SU-DHL-6 (cell line): ENCODE measurements around the gene CASP10.
"Not testable (repeated sequence)": the region's sequence is repeated elsewhere in the genome, so short reads cannot be mapped to it uniquely, and the experiment has no call there.

Source experiments
- H2AFZ ChIP-seq: fragments of 200-600 bp; sonication (generic); 2 replicates; pipeline ENCODE4 v1.6.1; 2014; ENCODE audit warnings: low read depth, mild to moderate bottlenecking, moderate library complexity, mixed read lengths, antibody characterized with exemption, low read length; ENCODE audit not compliant: severe bottlenecking
- H3F3A ChIP-seq: fragments of 200-600 bp; shearing (Covaris generic); 2 replicates; pipeline ENCODE4 v1.6.0; 2016; ENCODE audit warnings: antibody characterized with exemption, mild to moderate bottlenecking; ENCODE audit not compliant: insufficient read depth
- H3K27ac ChIP-seq: fragments of 200-600 bp; sonication (generic); 2 replicates; pipeline ENCODE4 v1.5.1; 2016; ENCODE audit warnings: low read depth, mild to moderate bottlenecking, low read length, moderate library complexity, mixed read lengths
- H3K27me3 ChIP-seq: fragments of 200-600 bp; sonication (generic), shearing (Covaris generic); 2 replicates; pipeline ENCODE4 v1.6.0; 2014; ENCODE audit warnings: mild to moderate bottlenecking, low read length
- H3K36me3 ChIP-seq: fragments of 200-600 bp; sonication (generic); 2 replicates; pipeline ENCODE4 v1.6.1; 2014; ENCODE audit warnings: mild to moderate bottlenecking, low read length, mixed read lengths
- H3K4me2 ChIP-seq: fragments of 300-600, 200-600 bp; shearing (Covaris generic), sonication (generic); 2 replicates; pipeline ENCODE4 v1.6.0; 2014; ENCODE audit warnings: low read length, low read depth, mild to moderate bottlenecking; ENCODE audit not compliant: poor library complexity, severe bottlenecking
- H3K4me3 ChIP-seq: fragments of 200-600 bp; sonication (generic); 2 replicates; pipeline ENCODE4 v1.5.1; 2014; ENCODE audit warnings: antibody characterized with exemption, low read length, mild to moderate bottlenecking, mixed read lengths; ENCODE audit not compliant: insufficient read depth, poor library complexity, severe bottlenecking
- H3K79me2 ChIP-seq: fragments of 200-600 bp; sonication (generic); 2 replicates; pipeline ENCODE4 v1.6.1; 2014; ENCODE audit warnings: mild to moderate bottlenecking, low read length, moderate library complexity; ENCODE audit not compliant: insufficient read depth
- H3K9ac ChIP-seq: fragments of 200-600 bp; sonication (generic); 2 replicates; pipeline ENCODE4 v1.7.0; 2014; ENCODE audit warnings: mild to moderate bottlenecking, low read length
- H3K9me2 ChIP-seq: fragments of 200-600 bp; sonication (generic); replicated peaks from 2 replicates; pipeline ENCODE4 v1.6.1; 2014; ENCODE audit warnings: low read length; ENCODE audit not compliant: insufficient read depth
- H3K9me3 ChIP-seq: fragments of 200-600 bp; sonication (generic); 2 replicates; pipeline ENCODE4 v1.6.1; 2014; ENCODE audit warnings: low read length, mixed read lengths; ENCODE audit not compliant: insufficient read depth
- H4K20me1 ChIP-seq: fragments of 200-600 bp; sonication (generic); 2 replicates; pipeline ENCODE4 v1.6.1; 2014; ENCODE audit warnings: low read depth, mild to moderate bottlenecking, antibody characterized with exemption, low read length, moderate library complexity, mixed read lengths
- EZH2phosphoT487 ChIP-seq: fragments of 200-600 bp; sonication (generic), shearing (Covaris generic); conservative IDR thresholded peaks from 2 replicates; pipeline ENCODE4 v1.6.1; 2018; ENCODE audit warnings: mild to moderate bottlenecking, antibody characterized with exemption, low read length, moderate library complexity, mixed read lengths
- TF ChIP-seq, protein P1 (sequence below): fragments of 200-600 bp; sonication (generic); IDR thresholded peaks from one replicate; pipeline ENCODE4 v1.5.1; 2017; ENCODE audit warnings: antibody characterized with exemption, mild to moderate bottlenecking, low read length, moderate library complexity; ENCODE audit not compliant: insufficient read depth, poor library complexity, severe bottlenecking

The CASP10 gene

DNA sequence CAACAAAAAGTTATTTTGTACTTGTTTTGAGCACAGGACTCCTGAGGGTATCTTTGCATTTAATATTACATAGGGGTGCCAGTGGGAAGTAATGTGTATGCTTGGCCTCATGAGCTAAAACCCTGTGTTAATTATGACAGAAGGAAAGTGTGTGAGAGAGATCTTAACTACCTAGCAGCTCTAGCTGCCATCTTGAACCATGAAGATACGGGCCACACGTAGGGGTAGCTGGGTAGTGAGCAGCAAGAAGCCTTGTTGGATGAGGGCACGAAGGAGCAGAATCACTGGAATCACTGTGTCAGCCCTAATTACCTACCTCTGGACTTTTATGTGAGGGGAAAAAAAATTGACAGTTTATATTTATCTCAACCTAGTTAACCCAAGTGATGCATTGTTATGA is 15.4 kb upstream of the CASP10 start:
- Histone ChIP-seq H3K4me2 (no peak overlapping the region), H4K20me1 (no peaks in the 10 kb centered on the region), H3K4me3 (no peak overlapping the region), H3K9ac (no peak overlapping the region), H3K27me3 (no peaks in the 10 kb centered on the region), H3K27ac (no peak overlapping the region), H3F3A (no peaks in the 10 kb centered on the region), H2AFZ (no peak overlapping the region), H3K79me2 (no peaks in the 10 kb centered on the region), H3K36me3 (no peaks in the 10 kb centered on the region), H3K9me3 (no peaks in the 10 kb centered on the region), H3K9me2 (no peaks in the 10 kb centered on the region)
- TF ChIP-seq, protein P1, sequence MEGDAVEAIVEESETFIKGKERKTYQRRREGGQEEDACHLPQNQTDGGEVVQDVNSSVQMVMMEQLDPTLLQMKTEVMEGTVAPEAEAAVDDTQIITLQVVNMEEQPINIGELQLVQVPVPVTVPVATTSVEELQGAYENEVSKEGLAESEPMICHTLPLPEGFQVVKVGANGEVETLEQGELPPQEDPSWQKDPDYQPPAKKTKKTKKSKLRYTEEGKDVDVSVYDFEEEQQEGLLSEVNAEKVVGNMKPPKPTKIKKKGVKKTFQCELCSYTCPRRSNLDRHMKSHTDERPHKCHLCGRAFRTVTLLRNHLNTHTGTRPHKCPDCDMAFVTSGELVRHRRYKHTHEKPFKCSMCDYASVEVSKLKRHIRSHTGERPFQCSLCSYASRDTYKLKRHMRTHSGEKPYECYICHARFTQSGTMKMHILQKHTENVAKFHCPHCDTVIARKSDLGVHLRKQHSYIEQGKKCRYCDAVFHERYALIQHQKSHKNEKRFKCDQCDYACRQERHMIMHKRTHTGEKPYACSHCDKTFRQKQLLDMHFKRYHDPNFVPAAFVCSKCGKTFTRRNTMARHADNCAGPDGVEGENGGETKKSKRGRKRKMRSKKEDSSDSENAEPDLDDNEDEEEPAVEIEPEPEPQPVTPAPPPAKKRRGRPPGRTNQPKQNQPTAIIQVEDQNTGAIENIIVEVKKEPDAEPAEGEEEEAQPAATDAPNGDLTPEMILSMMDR = no peak
- TF ChIP-seq EZH2phosphoT487 = no peak

DNA sequence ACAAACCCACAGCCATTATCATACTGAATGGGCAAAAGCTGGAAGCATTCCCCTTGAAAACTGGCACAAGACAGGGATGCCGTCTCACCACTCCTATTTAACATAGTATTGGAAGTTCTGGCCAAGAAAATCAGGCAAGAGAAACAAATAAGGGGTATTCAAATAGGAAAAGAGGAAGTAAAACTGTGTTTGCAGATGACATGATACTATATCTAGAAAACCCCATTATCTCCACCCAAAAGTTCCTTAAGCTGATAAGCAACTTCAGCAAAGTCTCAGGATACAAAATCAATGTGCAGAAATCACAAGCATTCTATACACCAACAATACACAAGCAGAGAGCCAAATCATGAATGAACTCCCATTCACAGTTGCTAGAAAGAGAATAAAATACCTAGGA is 14.4 kb upstream of the CASP10 start:
- not testable (repeated sequence) for H4K20me1 ChIP-seq, H3K27me3 ChIP-seq, H3K27ac ChIP-seq, H3K9ac ChIP-seq, H3K4me3 ChIP-seq, H3K9me2 ChIP-seq, H2AFZ ChIP-seq, H3F3A ChIP-seq, H3K79me2 ChIP-seq, H3K9me3 ChIP-seq, H3K36me3 ChIP-seq, H3K4me2 ChIP-seq

DNA sequence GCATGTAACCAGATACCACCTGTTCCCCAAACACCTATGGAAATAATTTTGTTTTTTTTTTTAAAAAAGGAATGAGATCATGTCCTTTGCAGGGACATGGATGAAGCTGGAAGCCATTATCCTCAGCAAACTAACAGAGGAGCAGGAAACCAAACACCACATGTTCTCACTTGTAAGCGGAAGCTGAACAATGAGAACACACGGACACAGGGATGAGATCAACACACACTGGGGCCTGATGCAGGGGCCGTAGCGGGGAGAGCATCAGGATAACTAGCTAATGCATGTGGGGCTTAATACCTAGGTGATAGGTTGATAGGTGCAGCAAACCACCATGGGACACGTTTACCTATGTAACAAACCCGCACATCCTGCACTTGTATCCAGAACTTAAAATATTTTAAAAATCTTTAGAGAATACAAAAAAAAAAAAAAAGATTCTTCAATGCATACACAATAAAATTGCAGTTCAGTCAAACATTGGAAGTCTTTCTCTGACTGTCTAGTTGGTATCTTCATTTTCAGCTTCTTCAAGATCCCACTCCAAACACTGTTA is 11.6 kb upstream of the CASP10 start:
- H4K20me1 ChIP-seq = no peaks in the 10 kb centered on the region
- no peak overlapping the region for H2AFZ ChIP-seq
- no peaks in the 10 kb centered on the region for H3K9me2 ChIP-seq
- H3K9me3 ChIP-seq = no peaks in the 10 kb centered on the region
- no peaks in the 10 kb centered on the region for H3K36me3 ChIP-seq
- no peaks in the 10 kb centered on the region for H3K27me3 ChIP-seq
- H3K4me3 ChIP-seq = no peak overlapping the region
- no peak for TF ChIP-seq EZH2phosphoT487
- TF ChIP-seq, protein P1 = no peak
- no peak overlapping the region for H3K9ac ChIP-seq
- H3K4me2 ChIP-seq = no peak overlapping the region
- no peaks in the 10 kb centered on the region for H3F3A ChIP-seq
- no peak overlapping the region for H3K27ac ChIP-seq
- no peaks in the 10 kb centered on the region for H3K79me2 ChIP-seq

DNA sequence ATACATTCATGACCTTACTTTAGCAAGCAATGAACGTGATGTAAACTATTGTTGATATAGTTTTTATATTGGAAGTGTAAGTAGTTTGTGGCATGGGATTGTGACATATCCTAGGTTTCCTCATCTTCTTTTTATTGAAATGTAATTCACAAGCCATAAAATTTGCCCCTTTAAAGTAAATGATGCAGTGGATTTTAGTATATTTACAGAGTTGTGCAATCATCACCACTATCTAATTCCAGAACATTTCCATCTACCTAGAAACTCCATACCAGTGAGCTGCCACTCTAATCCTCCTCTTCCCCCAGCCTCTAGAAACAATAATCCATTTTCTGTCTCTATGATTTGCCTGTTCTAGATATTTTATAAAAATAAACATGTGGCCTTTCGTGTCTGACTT is 10.7 kb upstream of the CASP10 start:
- H4K20me1 ChIP-seq = no peaks in the 10 kb centered on the region
- H3K9me3 ChIP-seq = no peaks in the 10 kb centered on the region

More for the DNA sequence above, 10.7 kb upstream of the CASP10 start:
- Histone ChIP-seq H3K9ac (no peak overlapping the region), H3K9me2 (no peaks in the 10 kb centered on the region), H3K27me3 (no peaks in the 10 kb centered on the region), H3K79me2 (no peaks in the 10 kb centered on the region), H3K36me3 (no peaks in the 10 kb centered on the region), H3K4me2 (no peak overlapping the region), H2AFZ (no peak overlapping the region), H3K27ac (no peak overlapping the region), H3K4me3 (no peak overlapping the region), H3F3A (no peaks in the 10 kb centered on the region)
- TF ChIP-seq, protein P1 = no peak
- no peak for TF ChIP-seq EZH2phosphoT487
